HG02884 (cell line): Measurements from ENCODE around the gene SPRY2.

Source experiments
- ATAC-seq: cut with Tn5 transposase; IDR thresholded peaks from one replicate; pipeline ENCODE4 v1.9.1; 2021; ENCODE audit warnings: mild to moderate bottlenecking, moderate library complexity; ENCODE audit not compliant: unreplicated experiment

The SPRY2 gene

GRCh38 chr13:80341101-80341755 is at the start of gene SPRY2:
TSS of gene SPRY2 (minus strand) at chr13:80341126. CDS start at chr13:80337705, 3,421 bp downstream.
- ATAC-seq: peak; percentile 34

- no peak for ATAC-seq
These were observed 49.4 kb upstream of the SPRY2 start for GRCh38 chr13:80390338-80390737.

GRCh38 chr13:80389073-80390038 is 48.4 kb upstream of the SPRY2 start:
- no peak for ATAC-seq

- no peak for ATAC-seq
These were observed 47.6 kb upstream of the SPRY2 start for GRCh38 chr13:80388506-80388905.

GRCh38 chr13:80386592-80386991 is 45.7 kb upstream of the SPRY2 start:
- ATAC-seq: no peak

GRCh38 chr13:80386002-80386401 is 45.1 kb upstream of the SPRY2 start:
- ATAC-seq: no peak

- no peak for ATAC-seq
These were observed 41.6 kb upstream of the SPRY2 start for GRCh38 chr13:80382576-80382975.

GRCh38 chr13:80379245-80379644 is 38.3 kb upstream of the SPRY2 start:
- ATAC-seq: no peak

GRCh38 chr13:80376554-80376953 is 35.6 kb upstream of the SPRY2 start:
- ATAC-seq: no peak

- no peak for ATAC-seq
These were observed 34.0 kb upstream of the SPRY2 start for GRCh38 chr13:80374901-80375300.

- ATAC-seq: no peak
These were observed 33.5 kb upstream of the SPRY2 start for GRCh38 chr13:80374444-80374843.

GRCh38 chr13:80371840-80372509 is 31.0 kb upstream of the SPRY2 start:
- ATAC-seq: no peak

- ATAC-seq: no peak
These were observed 26.5 kb upstream of the SPRY2 start for GRCh38 chr13:80367473-80367872.

GRCh38 chr13:80363890-80364503 is 23.1 kb upstream of the SPRY2 start:
- ATAC-seq: no peak

GRCh38 chr13:80362481-80362880 is 21.6 kb upstream of the SPRY2 start:
- no peak for ATAC-seq

GRCh38 chr13:80361883-80362327 is 21.0 kb upstream of the SPRY2 start:
- no peak for ATAC-seq

GRCh38 chr13:80361298-80361697 is 20.4 kb upstream of the SPRY2 start:
- ATAC-seq: no peak

GRCh38 chr13:80360453-80360800 is 19.5 kb upstream of the SPRY2 start:
- no peak for ATAC-seq

GRCh38 chr13:80359778-80360452 is 19.0 kb upstream of the SPRY2 start:
- no peak for ATAC-seq

GRCh38 chr13:80359414-80359777 is 18.5 kb upstream of the SPRY2 start:
- no peak for ATAC-seq
